A549 treated with Mapracorat at 1 μM for 4 hours (cell line): ENCODE data around the gene TBC1D23. TPM values are rescaled to one million over a fixed set of nuclear protein-coding genes. Genes with fewer than 3 reads are reported as not detected.

Experiments used
- total RNA-seq: library from RNA; stranded (reverse); fragments of 200-300 nt; extraction: Qiagen RNA extraction; gene quantifications from 5 replicates; pipeline ENCODE4 v1.2.3, GENCODE V29; 2022

Gene TBC1D23
- 11.1 to 13.7 TPM (median 12.8 TPM) in 5 replicates for total RNA-seq

GRCh38 chr3:100260685-100261484 lies at the start of gene TBC1D23:
Gene TBC1D23, plus strand, starts transcription at chr3:100260992. Its CDS starts 27 bp downstream, at chr3:100261019.

GRCh38 chr3:100334488-100335351 lies 73.9 kb downstream of the TBC1D23 start, which contains the start of gene NIT2:
Gene NIT2, plus strand, starts transcription at chr3:100334757. Its CDS starts 35 bp downstream, at chr3:100334792.

Other genes with a start within 250 kb of the TBC1D23 start
- gene FILIP1L, start 146.5 kb upstream of the TBC1D23 start, total RNA-seq = 0.08 to 0.29 TPM (median 0.21 TPM) in 5 replicates
- 77.5 to 96.6 TPM (median 85.1 TPM) in 5 replicates for gene NIT2, start 73.8 kb downstream of the TBC1D23 start, total RNA-seq
- gene TOMM70, start 140.1 kb downstream of the TBC1D23 start, total RNA-seq = 43.8 to 49.1 TPM (median 47.9 TPM) in 5 replicates
- 0.59 to 1.2 TPM (median 0.82 TPM) in 5 replicates for gene LNP1, start 140.5 kb downstream of the TBC1D23 start, total RNA-seq
- 2.1 to 2.7 TPM (median 2.3 TPM) in 5 replicates for gene TMEM45A, start 231.6 kb downstream of the TBC1D23 start, total RNA-seq